WI38 (cell line): Measurements from ENCODE around the gene SPATA20.

ENCODE experiments used
- H3K4me3 ChIP-seq: 2 replicates; pipeline ENCODE4 v1.5.1; 2011; ENCODE audit warnings: low read depth, mild to moderate bottlenecking, control low read depth, low read length
- TF ChIP-seq, protein P1 (sequence below): IDR thresholded peaks from 2 replicates; pipeline ENCODE4 v1.5.1; 2012; ENCODE audit warnings: low read depth, mild to moderate bottlenecking, control low read depth, low read length

SPATA20 gene

DNA sequence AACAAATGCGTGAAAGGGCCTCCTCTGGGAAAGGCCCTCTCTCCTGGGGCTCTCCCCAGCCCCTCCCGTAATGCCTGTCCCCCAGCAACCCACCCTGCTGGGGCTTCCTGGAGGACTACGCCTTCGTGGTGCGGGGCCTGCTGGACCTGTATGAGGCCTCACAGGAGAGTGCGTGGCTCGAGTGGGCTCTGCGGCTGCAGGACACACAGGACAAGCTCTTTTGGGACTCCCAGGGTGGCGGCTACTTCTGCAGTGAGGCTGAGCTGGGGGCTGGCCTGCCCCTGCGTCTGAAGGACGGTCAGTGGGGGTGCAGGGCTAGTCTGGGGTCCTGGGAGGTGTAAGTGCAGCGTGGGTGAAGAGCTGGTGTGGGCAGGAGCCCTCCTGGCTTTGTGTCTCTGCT lies 4.9 kb downstream of the SPATA20 start:
- no peak overlapping the region for H3K4me3 ChIP-seq
- TF ChIP-seq, protein P1, sequence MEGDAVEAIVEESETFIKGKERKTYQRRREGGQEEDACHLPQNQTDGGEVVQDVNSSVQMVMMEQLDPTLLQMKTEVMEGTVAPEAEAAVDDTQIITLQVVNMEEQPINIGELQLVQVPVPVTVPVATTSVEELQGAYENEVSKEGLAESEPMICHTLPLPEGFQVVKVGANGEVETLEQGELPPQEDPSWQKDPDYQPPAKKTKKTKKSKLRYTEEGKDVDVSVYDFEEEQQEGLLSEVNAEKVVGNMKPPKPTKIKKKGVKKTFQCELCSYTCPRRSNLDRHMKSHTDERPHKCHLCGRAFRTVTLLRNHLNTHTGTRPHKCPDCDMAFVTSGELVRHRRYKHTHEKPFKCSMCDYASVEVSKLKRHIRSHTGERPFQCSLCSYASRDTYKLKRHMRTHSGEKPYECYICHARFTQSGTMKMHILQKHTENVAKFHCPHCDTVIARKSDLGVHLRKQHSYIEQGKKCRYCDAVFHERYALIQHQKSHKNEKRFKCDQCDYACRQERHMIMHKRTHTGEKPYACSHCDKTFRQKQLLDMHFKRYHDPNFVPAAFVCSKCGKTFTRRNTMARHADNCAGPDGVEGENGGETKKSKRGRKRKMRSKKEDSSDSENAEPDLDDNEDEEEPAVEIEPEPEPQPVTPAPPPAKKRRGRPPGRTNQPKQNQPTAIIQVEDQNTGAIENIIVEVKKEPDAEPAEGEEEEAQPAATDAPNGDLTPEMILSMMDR: no peak

DNA sequence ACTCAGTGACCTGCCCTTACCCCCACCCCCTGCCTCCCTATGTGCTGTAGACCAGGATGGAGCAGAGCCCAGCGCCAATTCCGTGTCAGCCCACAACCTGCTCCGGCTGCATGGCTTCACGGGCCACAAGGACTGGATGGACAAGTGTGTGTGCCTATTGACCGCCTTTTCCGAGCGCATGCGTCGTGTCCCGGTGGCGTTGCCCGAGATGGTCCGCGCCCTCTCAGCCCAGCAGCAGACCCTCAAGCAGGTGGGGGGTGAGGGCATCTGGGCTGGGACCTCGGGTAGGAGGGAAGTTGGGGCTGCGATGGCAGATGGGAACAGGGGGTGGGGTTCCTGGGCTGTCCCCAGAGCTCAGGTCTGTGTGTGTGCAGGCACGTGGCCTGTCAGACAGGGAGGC lies 7.2 kb downstream of the SPATA20 start:
- H3K4me3 ChIP-seq: no peak overlapping the region
- TF ChIP-seq, protein P1: no peak

DNA sequence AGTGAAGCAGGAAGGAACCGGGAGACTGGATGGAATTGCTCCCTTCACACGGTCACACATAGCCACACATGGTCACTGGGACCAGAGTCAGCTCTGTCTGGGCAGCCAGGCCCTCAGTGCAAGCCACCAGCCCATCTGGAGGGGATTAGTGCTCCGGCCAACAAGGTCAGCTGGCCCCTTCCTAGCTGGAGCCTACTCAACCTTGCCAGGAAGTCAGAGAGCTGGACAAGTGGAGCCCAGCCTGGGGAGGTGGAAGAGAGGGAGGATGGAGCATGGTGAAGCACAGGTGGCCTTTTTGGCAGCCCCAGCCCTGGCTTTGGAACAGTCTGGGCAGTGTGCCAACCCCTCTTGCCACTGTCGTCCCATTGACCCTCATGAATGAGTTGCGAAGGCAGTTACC lies 9.8 kb downstream of the SPATA20 start:
- no peak overlapping the region for H3K4me3 ChIP-seq
- TF ChIP-seq, protein P1: no peak

DNA sequence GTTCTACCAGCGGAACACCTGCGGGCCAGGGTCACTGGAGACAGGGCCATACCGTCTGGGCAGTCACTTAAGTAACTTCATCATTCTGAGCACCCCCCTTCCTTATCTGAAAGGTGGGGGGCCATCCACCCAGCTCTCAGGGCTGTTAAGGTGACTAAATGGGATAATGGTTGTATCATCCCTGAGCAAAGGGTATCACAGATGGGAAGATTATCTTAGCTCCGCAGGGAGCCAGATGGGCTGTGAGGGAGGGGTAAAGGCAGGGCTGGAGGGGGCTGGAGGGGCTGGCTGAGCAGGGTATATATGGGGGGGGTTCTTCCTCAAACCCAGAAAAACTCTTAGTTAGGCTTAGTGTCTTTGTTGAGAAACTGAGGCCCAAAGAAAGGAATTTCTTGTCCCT lies 10.7 kb downstream of the SPATA20 start:
- TF ChIP-seq, protein P1: no peak
- H3K4me3 ChIP-seq: no peak overlapping the region

DNA sequence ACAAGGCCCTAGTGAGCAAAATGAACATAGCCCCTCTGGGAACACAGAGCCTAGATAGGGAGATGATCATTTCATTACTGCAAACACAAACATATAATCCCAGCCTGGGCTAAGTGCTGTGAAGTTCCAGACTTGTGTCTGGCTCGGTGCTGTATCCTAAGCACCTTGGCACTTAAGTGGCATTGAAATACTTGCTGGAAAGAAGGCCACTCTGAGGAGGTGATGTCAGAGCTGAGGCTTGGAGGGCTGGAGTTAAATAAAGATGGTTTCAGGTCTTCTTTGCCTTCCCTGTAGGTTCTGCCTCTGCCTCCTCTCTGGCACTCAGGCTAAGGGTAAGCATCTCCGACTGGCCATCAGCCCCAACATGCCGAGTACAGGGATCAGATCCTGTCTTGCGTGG lies 11.1 kb downstream of the SPATA20 start:
- H3K4me3 ChIP-seq: no peak overlapping the region
- TF ChIP-seq, protein P1: no peak

DNA sequence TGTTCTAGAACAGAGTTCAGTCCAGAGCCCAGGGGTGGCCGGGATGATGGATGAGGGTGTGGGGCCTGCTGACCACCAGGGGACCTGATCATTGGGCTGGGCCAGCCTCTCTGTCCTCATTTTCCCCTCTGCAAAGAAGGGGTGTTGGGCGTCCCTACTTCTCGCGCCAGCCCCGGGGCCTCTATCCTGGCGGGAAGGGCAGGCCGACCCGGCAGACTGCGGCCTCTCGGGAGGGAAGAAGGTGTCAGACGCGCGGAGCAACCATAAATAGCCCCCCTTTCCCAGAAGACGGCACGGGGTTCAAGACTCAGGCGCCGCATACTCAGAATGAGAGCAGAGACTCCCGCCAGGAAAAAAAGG lies 11.6 kb downstream of the SPATA20 start:
- no peak overlapping the region for H3K4me3 ChIP-seq
- TF ChIP-seq, protein P1: no peak

DNA sequence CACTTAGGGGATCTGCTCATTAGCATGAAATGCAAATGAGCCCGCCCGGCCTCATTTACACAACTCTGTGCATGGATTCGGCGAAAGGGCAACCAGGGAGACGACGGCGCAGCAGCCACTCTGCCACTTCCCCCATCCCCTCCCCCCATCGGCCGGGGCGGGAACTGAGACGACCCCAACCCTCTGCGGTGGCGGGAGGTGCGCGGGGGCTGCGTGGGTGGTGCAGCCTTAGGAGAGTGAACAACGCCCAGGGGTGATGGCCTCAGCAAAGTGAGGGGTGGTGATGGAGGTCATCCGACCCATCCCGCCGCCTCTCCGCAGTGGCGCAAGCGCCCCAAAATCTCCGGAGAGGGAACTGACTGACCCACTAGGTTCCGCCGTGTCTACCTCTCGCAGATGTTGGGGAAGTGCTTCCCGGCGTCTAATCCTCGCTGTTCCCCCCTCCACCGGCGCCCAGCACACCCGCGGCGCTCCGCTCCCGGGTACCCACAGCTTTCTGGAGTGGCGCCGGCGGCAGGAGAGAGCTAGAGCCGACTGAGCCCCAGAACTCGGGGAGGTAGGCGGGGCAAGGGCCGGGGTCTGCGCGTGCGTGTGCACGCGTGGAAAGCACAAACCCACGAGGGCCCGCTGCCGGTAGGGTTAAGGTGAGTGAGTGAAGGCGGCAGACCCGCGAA lies 12.1 kb downstream of the SPATA20 start:
- TF ChIP-seq, protein P1: no peak
- no peak overlapping the region for H3K4me3 ChIP-seq
